ENCODE data around the gene IMPDH2.

Gene IMPDH2

GRCh38 chr3:48997714-48998637 is 31.2 kb downstream of the IMPDH2 start:
- Histone ChIP-seq H3F3A (ENCODE audit: control insufficient read depth, insufficient read depth) (no peaks in the 10 kb centered on the region; the same call in 1 of the 2 replicates), H3K4me3 (ENCODE audit: low read length) (no peak overlapping the region), H3K9me2 (replicated peaks; ENCODE audit: control insufficient read depth, low read length) (no peaks in the 10 kb centered on the region), H3K36me3 (ENCODE audit: control insufficient read depth, low read length) (peaks cover 7% of the 10 kb centered on the region; the same call in 1 of the 2 replicates), H3K9me3 (ENCODE audit: control insufficient read depth, insufficient read depth, low read length) (no peaks in the 10 kb centered on the region), H3K4me2 (ENCODE audit: low read length) (no peak overlapping the region), H4K20me1 (ENCODE audit: control insufficient read depth, insufficient read depth, low read depth, low read length) (no peaks in the 10 kb centered on the region), H3K27ac (ENCODE audit: low read depth, low read length) (no peak overlapping the region), H3K79me2 (ENCODE audit: control insufficient read depth, low read length) (peaks cover 6% of the 10 kb centered on the region), H3K27me3 (ENCODE audit: control insufficient read depth, low read length) (no peaks in the 10 kb centered on the region), H3K4me1 (ENCODE audit: control insufficient read depth, low read length) (no peaks in the 10 kb centered on the region)
- TF ChIP-seq EZH2phosphoT487 (IDR thresholded peaks at IDR 0.05; ENCODE audit: borderline replicate concordance, low read length): no peak
- no peak for TF ChIP-seq CTCF (IDR thresholded peaks at IDR 0.05; ENCODE audit: low read depth, low read length, poor library complexity, severe bottlenecking)

GRCh38 chr3:48997102-48997635 is 32.0 kb downstream of the IMPDH2 start:
- H3K27ac ChIP-seq (ENCODE audit: low read depth, low read length): no peak overlapping the region
- no peak overlapping the region for H3K4me2 ChIP-seq (ENCODE audit: low read length)

GRCh38 chr3:48996640-48997039 is 32.6 kb downstream of the IMPDH2 start:
- peaks cover 10% of the 10 kb centered on the region for H3K36me3 ChIP-seq (ENCODE audit: control insufficient read depth, low read length)
- no peak overlapping the region for H3K27ac ChIP-seq (ENCODE audit: low read depth, low read length)
- H4K20me1 ChIP-seq (ENCODE audit: control insufficient read depth, insufficient read depth, low read depth, low read length): no peaks in the 10 kb centered on the region
- no peak overlapping the region for H3K4me2 ChIP-seq (ENCODE audit: low read length)
- no peaks in the 10 kb centered on the region for H3K27me3 ChIP-seq (ENCODE audit: control insufficient read depth, low read length)
- peaks cover 11% of the 10 kb centered on the region for H3K79me2 ChIP-seq (ENCODE audit: control insufficient read depth, low read length)
- H3K4me1 ChIP-seq (ENCODE audit: control insufficient read depth, low read length): peaks cover 5% of the 10 kb centered on the region
- H3K4me3 ChIP-seq (ENCODE audit: low read length): no peak overlapping the region
- TF ChIP-seq CTCF (IDR thresholded peaks at IDR 0.05; ENCODE audit: low read depth, low read length, poor library complexity, severe bottlenecking) (no peak), EZH2phosphoT487 (IDR thresholded peaks at IDR 0.05; ENCODE audit: borderline replicate concordance, low read length) (no peak)
- no peaks in the 10 kb centered on the region for H3K9me2 ChIP-seq (replicated peaks; ENCODE audit: control insufficient read depth, low read length)
- H3F3A ChIP-seq (ENCODE audit: control insufficient read depth, insufficient read depth): peaks cover 3% of the 10 kb centered on the region; the same call in 1 of the 2 replicates
- no peaks in the 10 kb centered on the region for H3K9me3 ChIP-seq (ENCODE audit: control insufficient read depth, insufficient read depth, low read length)

More at GRCh38 chr3:48997102-48997635, 32.0 kb downstream of the IMPDH2 start:
- Histone ChIP-seq H3K4me1 (ENCODE audit: control insufficient read depth, low read length) (no peaks in the 10 kb centered on the region), H3K4me3 (ENCODE audit: low read length) (no peak overlapping the region), H3K9me3 (ENCODE audit: control insufficient read depth, insufficient read depth, low read length) (no peaks in the 10 kb centered on the region), H3K27me3 (ENCODE audit: control insufficient read depth, low read length) (no peaks in the 10 kb centered on the region), H3K79me2 (ENCODE audit: control insufficient read depth, low read length) (peaks cover 6% of the 10 kb centered on the region), H3K9me2 (replicated peaks; ENCODE audit: control insufficient read depth, low read length) (no peaks in the 10 kb centered on the region), H4K20me1 (ENCODE audit: control insufficient read depth, insufficient read depth, low read depth, low read length) (no peaks in the 10 kb centered on the region), H3F3A (ENCODE audit: control insufficient read depth, insufficient read depth) (no peaks in the 10 kb centered on the region; the same call in 1 of the 2 replicates), H3K36me3 (ENCODE audit: control insufficient read depth, low read length) (peaks cover 7% of the 10 kb centered on the region; the same call in 1 of the 2 replicates)
- TF ChIP-seq EZH2phosphoT487 (IDR thresholded peaks at IDR 0.05; ENCODE audit: borderline replicate concordance, low read length): no peak
- no peak for TF ChIP-seq CTCF (IDR thresholded peaks at IDR 0.05; ENCODE audit: low read depth, low read length, poor library complexity, severe bottlenecking)
